Mesenchymal stem cell (in vitro differentiated cells and primary cell): Measurements from ENCODE around the gene GPR27.

Experiments used
- DNase-seq: peaks from one replicate; pipeline ENCODE4 v3.0.0-alpha.2; 2013
- H2AFZ ChIP-seq: one replicate; pipeline ENCODE4 v1.6.1; 2013; ENCODE audit warnings: low read depth, mild to moderate bottlenecking, control low read depth, inconsistent platforms, low read length, moderate library complexity
- H2AK5ac ChIP-seq: 2 replicates; pipeline ENCODE4 v1.6.1; 2013; ENCODE audit warnings: low read length, moderate library complexity, mild to moderate bottlenecking, inconsistent platforms; ENCODE audit not compliant: severe bottlenecking
- H2BK120ac ChIP-seq: one replicate; pipeline ENCODE4 v1.6.1; 2013; ENCODE audit warnings: low read depth, mild to moderate bottlenecking, inconsistent platforms, low read length, moderate library complexity
- H2BK12ac ChIP-seq, 2 experiments: one replicate each; pipeline ENCODE4 v1.6.1; 2013; ENCODE audit warnings: inconsistent platforms in 2 of 2, low read length in 2 of 2, mild to moderate bottlenecking in 2 of 2, moderate library complexity in 2 of 2, control low read depth in 1 of 2
- H2BK15ac ChIP-seq: one replicate; pipeline ENCODE4 v1.6.1; 2013; ENCODE audit warnings: mild to moderate bottlenecking, low read depth, inconsistent platforms; ENCODE audit not compliant: poor library complexity, severe bottlenecking
- H2BK5ac ChIP-seq: 2 replicates; pipeline ENCODE4 v1.6.1; 2013; ENCODE audit warnings: low read depth, mild to moderate bottlenecking, low read length, control low read depth, inconsistent platforms; ENCODE audit not compliant: poor library complexity, severe bottlenecking
- H3K14ac ChIP-seq, 2 experiments: one replicate each; pipeline ENCODE4 v1.6.1; 2013; ENCODE audit warnings: inconsistent platforms in 2 of 2, low read length in 2 of 2, control low read depth in 1 of 2, mild to moderate bottlenecking in 1 of 2, moderate library complexity in 1 of 2
- H3K18ac ChIP-seq, 2 experiments: one replicate each; pipeline ENCODE4 v1.6.1; 2013; ENCODE audit warnings: inconsistent platforms in 2 of 2, low read length in 2 of 2, control low read depth in 1 of 2, low read depth in 1 of 2, mild to moderate bottlenecking in 1 of 2
- H3K23ac ChIP-seq, 2 experiments: one replicate each; pipeline ENCODE4 v1.6.1; 2013; ENCODE audit warnings: inconsistent platforms in 2 of 2, low read length in 2 of 2, mild to moderate bottlenecking in 2 of 2, moderate library complexity in 2 of 2, control low read depth in 1 of 2
- H3K27ac ChIP-seq: 2 replicates; pipeline ENCODE4 v1.5.1; 2013; ENCODE audit warnings: mild to moderate bottlenecking, moderate library complexity, low read length, control low read depth, inconsistent platforms; ENCODE audit not compliant: poor library complexity, severe bottlenecking
- H3K27me3 ChIP-seq, 2 experiments: 2 replicates each; pipeline versions ENCODE4 v1.6.1 to v1.7.0; 2013; ENCODE audit warnings: low read length in 2 of 2, mild to moderate bottlenecking in 2 of 2, moderate library complexity in 2 of 2, control low read depth in 1 of 2, inconsistent platforms in 1 of 2; ENCODE audit not compliant: control insufficient read depth in 1 of 2, insufficient read depth in 1 of 2
- H3K36me3 ChIP-seq, 2 experiments: 2 replicates each; pipeline versions ENCODE4 v1.6.1 to v1.7.0; 2013; ENCODE audit warnings: low read length in 2 of 2, control low read depth in 1 of 2, inconsistent platforms in 1 of 2, low read depth in 1 of 2, mild to moderate bottlenecking in 1 of 2; ENCODE audit not compliant: insufficient read depth in 2 of 2, control insufficient read depth in 1 of 2
- H3K4ac ChIP-seq, 2 experiments: one replicate each; pipeline ENCODE4 v1.6.1; 2013; ENCODE audit warnings: inconsistent platforms in 2 of 2, low read length in 2 of 2, mild to moderate bottlenecking in 2 of 2, moderate library complexity in 2 of 2, control low read depth in 1 of 2, low read depth in 1 of 2
- H3K4me1 ChIP-seq: 2 replicates; pipeline ENCODE4 v1.6.1; 2013; ENCODE audit warnings: low read depth, low read length, control low read depth; ENCODE audit not compliant: control insufficient read depth, insufficient read depth
- H3K4me2 ChIP-seq: 2 replicates; pipeline ENCODE4 v1.6.1; 2013; ENCODE audit warnings: low read length, mild to moderate bottlenecking, inconsistent platforms; ENCODE audit not compliant: poor library complexity, severe bottlenecking
- H3K4me3 ChIP-seq, 2 experiments: 2 replicates each; pipeline versions ENCODE4 v1.5.1 to v1.7.0; 2013; ENCODE audit warnings: low read length in 2 of 2, mild to moderate bottlenecking in 2 of 2, control low read depth in 1 of 2, low read depth in 1 of 2; ENCODE audit not compliant: insufficient read depth in 1 of 2
- H3K79me1 ChIP-seq: replicated peaks from 2 replicates; pipeline ENCODE4 v1.6.1; 2013; ENCODE audit warnings: mild to moderate bottlenecking, control low read depth, low read length, inconsistent platforms; ENCODE audit not compliant: poor library complexity, severe bottlenecking
- H3K9ac ChIP-seq: 2 replicates; pipeline ENCODE4 v1.7.0; 2013; ENCODE audit warnings: mild to moderate bottlenecking, low read length, moderate library complexity
- H3K9me3 ChIP-seq: 2 replicates; pipeline ENCODE4 v1.7.0; 2013; ENCODE audit warnings: mild to moderate bottlenecking, low read length; ENCODE audit not compliant: control insufficient read depth
- H4K8ac ChIP-seq: one replicate; pipeline ENCODE4 v1.6.1; 2013; ENCODE audit warnings: inconsistent platforms, mild to moderate bottlenecking, low read length, moderate library complexity
- H4K91ac ChIP-seq: one replicate; pipeline ENCODE4 v1.6.1; 2013; ENCODE audit warnings: mild to moderate bottlenecking, low read length, inconsistent platforms
- WGBS: methylation state at CpG from one replicate; pipeline ENCODE4 v1.1.7; 2013; ENCODE audit warnings: mixed read lengths; 5-methylcytosine and 5-hydroxymethylcytosine counted together

Gene GPR27

DNA sequence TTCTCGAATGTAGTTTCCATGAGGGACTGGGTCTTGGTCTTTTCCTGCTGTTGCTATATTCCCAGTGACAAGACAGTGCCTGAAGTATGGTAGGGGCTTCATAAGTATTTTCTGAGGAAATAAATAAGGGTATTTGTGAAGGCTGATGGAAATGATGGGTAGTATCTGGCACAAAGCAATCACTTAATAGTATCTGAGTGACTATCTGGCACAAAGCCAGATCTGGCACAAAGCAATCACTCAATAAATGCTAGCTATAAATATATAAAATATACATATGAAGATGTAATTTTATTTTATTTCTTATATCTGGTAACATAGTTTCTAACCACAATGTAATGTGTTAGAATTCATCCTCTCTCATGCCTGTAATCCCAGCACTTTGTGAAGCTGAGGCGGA is 52.0 kb downstream of the GPR27 start:
- no peak overlapping the region for H4K91ac ChIP-seq
- H3K27me3 ChIP-seq, result peaks cover 31% of the 10 kb centered on the region in 2 experiments
- H3K18ac ChIP-seq, result no peak overlapping the region
- H3K4me1 ChIP-seq, result no peaks in the 10 kb centered on the region
- H3K27ac ChIP-seq, result no peak overlapping the region
- no peak overlapping the region for H2BK120ac ChIP-seq
- no peak overlapping the region for H3K4me3 ChIP-seq
- no peak for DNase-seq
- H3K23ac ChIP-seq, result no peak overlapping the region
- no peak overlapping the region for H3K4ac ChIP-seq
- no peaks in the 10 kb centered on the region for H3K79me1 ChIP-seq
- no peaks in the 10 kb centered on the region for H3K9me3 ChIP-seq
- no peak overlapping the region for H3K4me2 ChIP-seq
- H2BK5ac ChIP-seq, result no peak overlapping the region
- no peak overlapping the region for H2BK15ac ChIP-seq
- no peak overlapping the region for H2BK12ac ChIP-seq
- no peak overlapping the region for H2AFZ ChIP-seq
- H3K9ac ChIP-seq, result no peak overlapping the region
- WGBS, result 89% methylated on average over 2 of the region's 2 CpGs
- H3K14ac ChIP-seq, result no peak overlapping the region
- no peak overlapping the region for H2AK5ac ChIP-seq
- H4K8ac ChIP-seq, result no peak overlapping the region
- no peaks in the 10 kb centered on the region for H3K36me3 ChIP-seq
